ENCODE results near the gene CYTH4. TPM values are rescaled to one million over a fixed set of nuclear protein-coding genes. Genes with fewer than 3 reads are reported as not detected.

CYTH4 gene
- total and polyA plus RNA-seq, 2 of the 13 experiments (the other 11 are each of a cell fraction or from before 2014, with no cell fraction given): not detected

DNA sequence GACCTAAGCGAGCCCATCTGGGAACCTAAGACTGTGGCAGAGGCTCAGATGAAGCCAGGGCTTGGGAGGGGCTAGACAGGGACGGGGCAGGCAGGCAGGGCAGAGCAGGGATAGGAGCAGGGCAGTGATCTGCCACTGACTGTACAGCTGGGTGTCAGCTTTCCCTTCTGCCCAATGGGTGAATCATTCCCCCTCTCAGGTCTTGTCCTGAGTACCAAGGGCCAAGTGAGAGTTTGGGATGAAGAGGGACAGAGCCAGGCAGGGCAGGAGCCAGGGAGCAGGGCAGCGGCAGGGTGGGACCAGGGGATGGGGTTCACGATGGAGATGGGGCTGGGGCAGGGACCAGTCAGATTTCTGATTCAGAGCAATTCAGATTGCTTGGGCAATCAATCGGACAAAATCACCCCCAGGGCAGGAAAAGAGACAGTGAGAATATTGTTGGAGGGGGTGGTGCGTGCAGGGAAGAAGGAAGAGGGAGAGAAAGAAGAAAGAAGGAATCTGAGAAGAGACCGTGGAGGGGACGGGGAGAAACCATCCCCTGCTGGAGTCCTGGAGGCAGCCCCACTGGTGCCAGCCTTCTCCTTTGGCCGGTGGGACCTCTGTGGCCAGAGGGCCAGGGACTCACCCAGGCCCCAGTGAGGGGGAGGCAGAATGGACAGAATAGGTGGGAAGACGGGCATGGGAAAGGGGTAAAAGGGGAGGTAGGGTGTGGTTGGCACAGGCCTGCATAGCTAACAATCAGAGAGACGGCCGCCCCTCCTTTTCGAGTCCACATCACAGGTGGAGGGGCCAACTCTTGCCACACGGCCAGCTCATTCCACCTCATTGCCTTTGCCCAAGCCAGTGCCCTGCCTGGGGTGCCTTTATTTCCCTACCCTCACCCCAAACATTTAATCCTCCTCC is 47.2 kb downstream of the CYTH4 start:
- H3K4me3 ChIP-seq (replicated peaks in 1 of 3; ENCODE audit: insufficient read depth in 1 of 3, low read depth in 2 of 3, low read length in 3 of 3): no peak overlapping the region
- in situ Hi-C loops (cut with HindIII; ENCODE audit: extremely low pct_ligation_motif_present, low pct_unique_long_range_greater_than_20kb): loop anchor here (10.0 kb wide), 1 partner anchor 255 kb away; the partner anchor contains the start of gene LGALS2
- no peaks in the 10 kb centered on the region for H3K9me3 ChIP-seq (ENCODE audit: low read length)
- ChIA-PET CTCF (ENCODE audit: low intra/inter-chr PET ratio, low total read pairs) (no interaction called here), POLR2A (no interaction called here)
- no peak overlapping the region for H3K9ac ChIP-seq (ENCODE audit: insufficient read depth, low read depth, low read length)
- no peak overlapping the region for H3K4me2 ChIP-seq (ENCODE audit: low read depth, low read length)
- H3K79me2 ChIP-seq (ENCODE audit: insufficient read depth, low read length): no peaks in the 10 kb centered on the region
- peaks cover 1 to 3% of the 10 kb centered on the region in 2 experiments; a peak in 2 of 5 replicates for H3K27me3 ChIP-seq (ENCODE audit: control insufficient read depth in 1 of 2, insufficient read depth in 2 of 2, low read length in 2 of 2)
- H4K20me1 ChIP-seq (ENCODE audit: insufficient read depth, low read length): no peaks in the 10 kb centered on the region
- no peaks in the 10 kb centered on the region for H3K36me3 ChIP-seq (replicated peaks in 1 of 2; ENCODE audit: control insufficient read depth in 1 of 2, insufficient read depth in 2 of 2, low read length in 2 of 2)
- no peak overlapping the region for H3K27ac ChIP-seq (ENCODE audit: extremely low read length, insufficient read depth, low read length)
- no TSS peak for BruUV-seq (replicated peaks)
- H3K4me1 ChIP-seq (ENCODE audit: insufficient read depth, low read length): peaks cover 16% of the 10 kb centered on the region; the same call in 1 of the 2 replicates
- ATAC-seq: no peak
- no peak for DNase-seq (ENCODE audit: low spot score)
- TF ChIP-seq CBX2 (IDR thresholded peaks at IDR 0.05; ENCODE audit: low read depth, low read length) (no peak), CBX2 (CRISPR knock-in tag; IDR thresholded peaks at IDR 0.05; ENCODE audit: low read depth) (no peak), PHF20 (CRISPR knock-in tag; IDR thresholded peaks at IDR 0.05) (no peak), SKI (IDR thresholded peaks at IDR 0.05; ENCODE audit: partially characterized antibody) (no peak)
- TF ChIP-seq, protein P1, sequence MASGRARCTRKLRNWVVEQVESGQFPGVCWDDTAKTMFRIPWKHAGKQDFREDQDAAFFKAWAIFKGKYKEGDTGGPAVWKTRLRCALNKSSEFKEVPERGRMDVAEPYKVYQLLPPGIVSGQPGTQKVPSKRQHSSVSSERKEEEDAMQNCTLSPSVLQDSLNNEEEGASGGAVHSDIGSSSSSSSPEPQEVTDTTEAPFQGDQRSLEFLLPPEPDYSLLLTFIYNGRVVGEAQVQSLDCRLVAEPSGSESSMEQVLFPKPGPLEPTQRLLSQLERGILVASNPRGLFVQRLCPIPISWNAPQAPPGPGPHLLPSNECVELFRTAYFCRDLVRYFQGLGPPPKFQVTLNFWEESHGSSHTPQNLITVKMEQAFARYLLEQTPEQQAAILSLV (CRISPR knock-in tag; IDR thresholded peaks at IDR 0.05; ENCODE audit: borderline replicate concordance): no peak
- TF ChIP-seq, protein P2, sequence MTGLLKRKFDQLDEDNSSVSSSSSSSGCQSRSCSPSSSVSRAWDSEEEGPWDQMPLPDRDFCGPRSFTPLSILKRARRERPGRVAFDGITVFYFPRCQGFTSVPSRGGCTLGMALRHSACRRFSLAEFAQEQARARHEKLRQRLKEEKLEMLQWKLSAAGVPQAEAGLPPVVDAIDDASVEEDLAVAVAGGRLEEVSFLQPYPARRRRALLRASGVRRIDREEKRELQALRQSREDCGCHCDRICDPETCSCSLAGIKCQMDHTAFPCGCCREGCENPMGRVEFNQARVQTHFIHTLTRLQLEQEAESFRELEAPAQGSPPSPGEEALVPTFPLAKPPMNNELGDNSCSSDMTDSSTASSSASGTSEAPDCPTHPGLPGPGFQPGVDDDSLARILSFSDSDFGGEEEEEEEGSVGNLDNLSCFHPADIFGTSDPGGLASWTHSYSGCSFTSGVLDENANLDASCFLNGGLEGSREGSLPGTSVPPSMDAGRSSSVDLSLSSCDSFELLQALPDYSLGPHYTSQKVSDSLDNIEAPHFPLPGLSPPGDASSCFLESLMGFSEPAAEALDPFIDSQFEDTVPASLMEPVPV (CRISPR knock-in tag; IDR thresholded peaks at IDR 0.05): no peak
- WGBS (ENCODE audit: low lambda C conversion rate): 31% methylated on average over 14 of the region's 14 CpGs
- no peak for FAIRE-seq
- H2AFZ ChIP-seq (ENCODE audit: low read length): no peak overlapping the region
- intact Hi-C loops (cut with micrococcal nuclease; ENCODE audit: unreplicated experiment): no loop called here
